DMS53 (cell line): ENCODE measurements around the gene ACAP3.
A peak's percentile ranks its signal among the peaks of the same experiment; 100 is the strongest.

ENCODE experiments used
- DNase-seq: peaks from one replicate; lab custom pipeline; 2025; lab: John Stamatoyannopoulos, UW

The ACAP3 gene

DNA sequence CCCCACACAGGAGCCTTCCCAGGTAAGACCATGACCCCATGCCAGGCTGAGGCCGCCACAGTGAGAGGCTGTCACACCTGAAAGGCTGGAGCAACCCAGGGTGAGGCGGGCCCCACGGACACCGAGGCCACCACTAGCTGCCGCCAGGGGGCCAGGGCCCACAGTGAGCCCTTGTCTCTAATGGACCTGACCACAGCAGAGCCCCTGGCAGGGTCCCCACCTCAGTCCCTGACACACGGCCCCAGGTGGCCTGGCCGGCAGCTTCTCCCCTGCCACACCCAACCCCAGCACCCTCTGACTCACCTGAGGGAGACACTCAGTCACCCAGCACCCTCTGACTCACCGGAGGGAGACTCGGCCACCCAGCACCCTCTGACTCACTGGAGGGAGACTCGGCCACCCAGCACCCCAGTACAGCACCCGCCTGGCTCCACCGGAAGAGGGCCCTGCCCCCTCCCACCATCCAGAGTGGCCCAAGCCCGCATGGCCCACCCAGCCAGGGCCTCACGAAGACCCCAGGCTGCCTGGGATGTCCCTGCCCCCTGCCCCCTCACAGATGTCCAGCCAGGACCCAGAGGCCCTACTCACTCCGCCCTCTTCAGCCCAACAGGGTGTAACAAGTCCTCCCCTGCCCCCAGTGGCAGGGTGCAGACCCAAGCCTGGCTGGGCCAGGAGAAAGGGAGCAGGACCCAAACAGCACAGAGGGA, 37.1 kb upstream of the ACAP3 start:
- peak; percentile 54 for DNase-seq

DNA sequence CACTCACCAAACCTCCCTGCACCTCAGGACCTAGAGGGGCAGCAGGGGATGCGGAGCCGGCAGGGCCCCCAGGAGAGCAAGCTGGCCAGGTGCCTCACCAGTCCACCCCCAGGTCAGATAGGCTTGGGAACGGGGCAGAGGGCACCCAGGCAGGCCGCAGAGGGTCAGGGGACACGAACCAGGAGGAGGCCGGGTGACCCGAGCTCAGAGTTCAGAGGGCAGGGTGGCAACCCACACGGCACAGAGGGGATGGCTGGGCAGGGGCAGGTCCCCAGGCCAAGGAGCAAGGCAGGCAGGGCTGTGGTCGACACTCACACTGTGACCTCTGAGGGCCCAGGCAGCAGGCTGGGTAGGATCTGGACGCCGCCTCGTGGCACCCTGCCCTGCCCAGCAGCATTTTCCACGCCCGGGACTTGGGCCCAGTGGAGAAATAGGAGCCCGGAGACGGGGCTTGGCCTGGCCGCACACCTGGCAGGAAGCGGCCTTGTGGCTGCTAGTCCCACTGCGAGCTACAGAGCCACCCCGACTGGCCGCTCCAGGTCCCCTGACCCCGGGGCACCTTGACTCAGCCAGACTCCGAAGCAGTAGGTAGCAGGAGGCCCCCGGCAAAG, 36.2 kb upstream of the ACAP3 start:
- no peak for DNase-seq

DNA sequence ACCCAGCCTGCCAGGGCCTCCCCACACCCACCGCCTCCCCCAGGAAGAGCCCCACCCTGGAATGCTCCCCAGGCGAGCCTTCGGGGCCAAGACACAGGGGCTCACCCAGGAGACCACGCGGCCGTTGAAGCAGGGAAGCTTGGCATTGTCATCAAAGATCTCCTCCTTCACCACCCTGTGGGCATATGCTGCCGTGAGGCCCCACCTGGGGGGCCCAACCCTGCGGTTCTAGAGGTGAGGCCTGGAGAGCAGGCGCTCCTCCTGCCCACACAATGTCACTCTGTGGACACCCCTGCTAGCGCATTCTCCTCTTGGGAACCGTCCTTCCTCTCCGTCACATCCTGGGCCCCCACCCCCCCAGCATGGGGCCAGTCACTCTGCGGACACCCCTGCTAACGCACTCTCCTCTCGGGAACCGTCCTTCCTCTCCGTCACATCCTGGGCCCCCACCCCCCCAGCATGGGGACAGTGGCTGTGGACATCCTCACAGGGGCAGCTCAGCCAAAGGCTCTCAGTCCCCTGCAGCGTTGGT, 34.9 kb upstream of the ACAP3 start:
- DNase-seq: no peak

DNA sequence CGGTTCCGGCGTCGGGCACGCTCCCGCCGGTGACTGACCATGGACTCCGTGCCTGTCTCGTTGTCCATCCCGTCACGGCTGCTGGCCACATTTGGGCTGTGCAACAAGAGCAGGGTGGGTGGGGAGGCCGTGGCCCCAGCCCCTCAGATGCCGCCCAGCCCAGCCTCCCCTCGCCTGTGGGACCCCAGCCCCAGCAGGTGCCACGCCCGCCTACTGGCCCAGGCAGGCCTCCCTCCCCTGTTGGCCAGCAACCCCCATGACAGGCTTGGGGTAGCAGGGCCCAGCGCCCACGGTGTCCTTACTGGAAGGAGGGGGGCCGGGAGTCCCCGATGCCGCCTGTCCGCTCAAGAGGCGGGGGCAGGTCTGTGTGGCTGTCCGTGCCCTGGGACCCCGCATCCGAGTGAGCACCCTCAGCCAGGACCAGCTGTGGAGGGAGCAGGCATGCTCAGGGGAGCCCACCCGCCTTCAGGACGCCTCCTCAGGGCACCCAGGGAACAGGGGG, 34.4 kb upstream of the ACAP3 start:
- DNase-seq: no peak

DNA sequence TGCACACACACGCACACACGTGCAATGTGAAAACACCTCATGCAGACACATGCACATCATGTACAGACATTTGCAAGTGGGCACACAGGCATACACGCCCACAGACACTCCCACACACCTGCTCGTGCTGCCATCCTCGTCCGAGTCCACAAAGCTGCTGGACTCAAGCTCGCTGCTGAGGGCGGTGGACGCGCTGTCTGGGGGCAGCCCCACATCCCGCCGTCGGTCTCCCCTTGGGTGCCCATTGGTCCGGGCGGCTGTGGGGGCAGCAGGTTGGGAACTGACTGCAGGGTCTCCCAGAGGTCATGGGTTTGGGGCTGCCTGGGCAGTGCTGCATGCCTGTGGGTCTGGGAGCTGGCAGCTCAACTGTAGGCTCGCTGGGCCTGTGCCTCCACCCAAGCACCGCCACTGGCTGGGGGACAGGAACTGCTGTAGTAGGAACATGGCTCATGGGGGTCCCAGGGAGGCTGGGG, 33.9 kb upstream of the ACAP3 start:
- no peak for DNase-seq

DNA sequence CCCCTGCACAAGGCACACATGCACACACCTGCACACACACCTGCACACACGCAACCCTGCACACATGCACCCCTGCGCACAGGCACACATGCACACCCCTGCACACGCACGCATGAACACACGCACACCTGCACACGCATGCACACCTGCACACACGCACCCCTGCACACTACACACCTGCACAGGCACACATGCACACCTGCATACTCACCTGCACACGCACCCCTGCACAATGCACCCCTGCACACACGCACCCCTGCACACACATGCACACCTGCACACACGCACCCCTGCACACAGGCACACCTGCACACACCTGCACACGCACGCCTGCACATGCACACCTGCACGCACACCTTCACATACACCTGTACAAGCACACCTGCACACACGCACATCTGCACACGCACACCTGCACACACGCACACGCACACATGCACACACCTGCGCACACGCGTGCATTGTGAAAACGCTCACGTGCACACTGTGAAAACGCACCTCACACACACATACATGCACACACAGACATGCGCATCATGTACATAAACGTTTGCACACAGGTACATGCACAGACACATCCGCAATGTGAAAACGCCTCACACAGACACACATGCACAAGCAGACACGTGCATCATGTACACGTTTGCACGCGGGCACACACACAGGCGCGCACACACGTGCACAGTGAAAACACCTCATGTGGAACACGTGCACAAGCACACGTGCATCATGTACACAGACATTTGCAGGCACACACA, 33.2 kb upstream of the ACAP3 start:
- DNase-seq: no peak

DNA sequence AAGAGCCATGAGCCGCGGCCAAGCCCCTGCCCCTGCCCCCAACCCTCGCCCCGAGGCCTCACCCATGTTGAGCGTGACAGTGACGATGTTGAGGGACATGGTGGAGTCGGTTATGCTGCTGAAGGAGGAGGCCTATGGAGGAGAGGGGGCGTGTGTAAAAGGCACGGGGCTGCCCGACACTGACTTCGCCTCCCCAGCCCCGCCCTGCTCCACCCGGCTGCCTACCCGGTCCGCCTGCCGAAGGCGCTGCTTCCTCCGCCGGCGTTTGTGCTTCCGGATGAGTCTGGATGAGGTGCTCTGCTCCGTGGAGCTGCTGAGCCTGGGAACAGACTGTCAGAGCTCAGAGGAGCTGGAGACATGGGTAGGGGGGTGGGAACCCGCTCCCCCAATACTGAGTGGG, 32.5 kb upstream of the ACAP3 start:
- no peak for DNase-seq

DNA sequence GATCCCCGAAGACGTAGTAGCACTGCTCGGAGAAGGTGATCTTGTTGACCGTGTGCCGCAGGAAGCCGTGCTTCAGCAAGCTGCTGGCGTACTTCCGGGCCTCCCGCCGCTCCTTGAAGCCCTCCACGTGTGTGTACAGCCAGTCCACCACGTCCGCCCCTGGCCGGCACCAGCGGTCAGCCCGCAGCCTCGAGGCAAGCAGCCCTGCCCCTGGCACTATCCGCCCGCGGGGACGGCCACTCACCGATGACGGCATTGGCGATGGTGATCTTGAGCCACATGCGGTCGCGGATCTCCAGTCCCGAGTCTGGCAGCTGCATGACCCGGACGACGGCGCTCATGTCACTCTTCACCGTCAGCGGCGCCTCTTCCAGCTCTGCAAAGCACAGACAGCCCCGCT, 30.5 kb upstream of the ACAP3 start:
- DNase-seq: no peak

DNA sequence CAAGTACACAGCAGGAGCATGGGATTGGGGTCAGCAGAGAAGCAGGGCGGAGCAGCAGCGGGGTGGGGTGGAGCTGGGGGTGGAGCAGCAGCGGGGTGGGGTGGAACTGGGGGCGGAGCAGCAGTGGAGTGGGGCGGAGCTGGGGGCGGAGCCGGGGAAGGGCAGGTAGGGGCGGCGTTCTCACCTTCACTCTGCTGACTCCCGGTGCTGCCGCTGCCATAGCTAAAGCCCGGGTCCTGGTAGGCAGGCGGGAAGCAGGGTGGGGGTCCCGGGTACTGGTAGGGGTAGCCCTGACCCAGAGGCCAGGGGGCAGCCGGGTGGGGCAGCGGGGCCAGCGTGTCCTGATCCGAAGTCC, 30.0 kb upstream of the ACAP3 start:
- peak; percentile 41 for DNase-seq

DNA sequence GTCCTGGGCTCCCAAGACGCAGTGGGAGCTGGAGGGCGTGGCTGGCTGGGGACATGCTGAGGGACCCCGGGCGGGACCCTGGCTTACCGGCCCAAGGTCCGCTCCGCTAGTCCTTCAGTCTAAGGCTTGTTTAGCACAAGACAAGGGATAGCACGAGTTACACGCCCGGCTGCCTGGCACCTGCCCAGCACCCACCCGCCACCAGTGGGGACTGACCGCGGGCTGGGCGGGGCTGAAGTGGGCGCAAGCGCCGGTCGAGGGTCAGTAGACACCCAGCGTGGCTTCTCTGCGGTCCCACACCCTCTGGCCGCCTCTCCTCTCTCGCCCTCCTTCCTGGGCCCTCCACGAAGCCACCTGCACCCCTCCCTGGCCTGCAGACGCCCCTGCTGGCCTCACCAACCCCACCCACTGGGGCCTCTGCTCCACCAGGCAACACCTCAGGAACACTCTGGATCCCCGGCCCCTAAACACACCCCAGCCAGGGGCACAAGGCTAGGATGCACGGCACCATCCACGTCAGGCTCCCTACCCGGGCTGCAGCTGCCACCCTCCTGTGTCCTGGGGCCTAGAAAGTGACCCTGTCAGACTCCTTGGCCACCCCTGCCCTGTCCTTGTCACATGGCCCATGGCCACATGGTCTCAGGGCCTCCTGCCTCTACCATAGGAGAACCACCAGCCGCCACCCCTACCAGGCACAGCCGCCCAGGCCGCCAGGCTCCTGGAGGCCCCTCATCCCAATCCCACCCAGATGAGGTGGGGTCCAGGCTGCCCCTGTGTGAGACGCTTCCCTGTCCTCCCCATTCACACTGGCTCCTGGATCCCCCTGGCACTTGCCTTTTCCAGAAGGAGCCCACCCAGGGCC, 29.4 kb upstream of the ACAP3 start:
- DNase-seq: no peak

DNA sequence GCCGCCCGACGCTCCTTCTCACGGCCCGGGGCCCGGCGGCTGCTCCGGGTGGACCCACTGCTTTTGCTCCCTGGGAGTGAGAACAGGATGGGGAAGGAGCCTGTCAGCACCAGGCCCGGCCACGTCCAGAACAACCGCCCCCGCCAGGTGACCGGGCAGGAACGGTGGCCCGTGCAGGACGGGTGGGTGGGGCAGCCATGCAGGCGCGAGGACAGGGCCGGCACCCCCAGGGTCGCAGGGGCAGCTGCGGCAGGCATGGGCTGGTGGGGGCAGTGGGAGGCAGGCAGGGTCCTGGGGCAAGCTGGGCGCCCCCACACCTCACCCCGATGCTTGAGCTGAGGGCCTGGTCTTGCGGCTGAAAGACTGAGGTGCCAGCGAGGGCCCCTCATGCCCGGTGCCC, 28.7 kb upstream of the ACAP3 start:
- DNase-seq: no peak

DNA sequence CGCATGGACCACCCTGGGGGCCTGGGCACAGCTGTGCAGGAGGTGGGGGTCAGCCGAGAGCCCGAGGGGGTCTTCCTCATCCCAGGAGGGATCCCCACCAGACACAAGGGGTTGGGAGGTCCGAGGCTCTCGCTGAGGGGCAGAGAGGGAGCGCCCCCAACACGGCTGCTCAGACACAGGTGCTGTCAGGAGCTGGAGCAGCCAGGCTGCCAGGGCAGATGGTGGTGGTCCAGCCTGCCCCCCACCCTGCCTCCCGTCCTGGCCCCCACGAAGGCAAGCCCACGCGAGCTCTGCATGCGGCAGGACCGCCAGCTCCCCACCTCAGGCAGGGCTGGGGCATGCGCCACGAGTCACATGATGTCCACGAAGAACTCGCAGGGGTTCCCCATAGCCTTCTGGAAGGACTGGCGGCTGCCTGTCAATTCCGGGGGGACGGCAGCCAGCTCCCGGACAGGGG, 28.1 kb upstream of the ACAP3 start:
- no peak for DNase-seq

DNA sequence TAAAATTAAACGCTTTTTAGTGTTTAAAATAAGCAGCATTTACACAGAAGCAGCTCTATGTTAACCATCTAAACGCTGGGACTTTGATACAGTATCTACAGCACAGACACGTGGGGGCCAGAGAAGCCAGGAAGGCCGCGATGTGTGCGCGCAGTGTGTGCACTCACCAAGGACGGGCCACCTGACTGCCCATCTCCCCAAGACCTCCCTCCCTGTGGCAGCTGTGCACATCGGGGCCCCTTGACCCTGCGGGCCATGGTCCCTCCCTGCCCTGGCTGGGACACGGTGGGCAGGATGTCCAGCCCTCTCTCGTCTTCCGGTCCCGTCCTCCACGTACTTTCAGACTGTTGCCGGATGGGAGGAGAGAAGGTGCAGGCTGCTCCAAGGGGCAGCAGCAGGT, 27.6 kb upstream of the ACAP3 start:
- no peak for DNase-seq

DNA sequence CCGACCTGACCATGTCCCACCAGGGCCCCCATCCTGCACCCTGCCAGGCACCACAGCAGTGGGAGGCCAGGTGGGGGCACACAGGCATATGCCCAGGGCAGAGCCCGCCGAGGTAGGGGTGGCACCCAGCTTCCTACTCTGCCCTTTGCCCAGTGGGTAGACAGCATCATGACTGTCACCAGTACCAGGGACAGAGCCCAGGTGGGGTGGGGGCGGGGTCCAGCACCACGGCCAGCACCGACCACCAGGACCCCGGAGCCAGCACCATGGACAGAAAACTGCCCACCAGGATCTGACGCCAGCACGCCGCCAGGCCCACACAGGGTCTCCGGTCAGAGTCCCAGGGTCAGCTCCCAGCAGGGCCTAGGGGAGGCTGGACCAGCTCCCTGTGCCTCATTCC, 27.1 kb upstream of the ACAP3 start:
- no peak for DNase-seq

DNA sequence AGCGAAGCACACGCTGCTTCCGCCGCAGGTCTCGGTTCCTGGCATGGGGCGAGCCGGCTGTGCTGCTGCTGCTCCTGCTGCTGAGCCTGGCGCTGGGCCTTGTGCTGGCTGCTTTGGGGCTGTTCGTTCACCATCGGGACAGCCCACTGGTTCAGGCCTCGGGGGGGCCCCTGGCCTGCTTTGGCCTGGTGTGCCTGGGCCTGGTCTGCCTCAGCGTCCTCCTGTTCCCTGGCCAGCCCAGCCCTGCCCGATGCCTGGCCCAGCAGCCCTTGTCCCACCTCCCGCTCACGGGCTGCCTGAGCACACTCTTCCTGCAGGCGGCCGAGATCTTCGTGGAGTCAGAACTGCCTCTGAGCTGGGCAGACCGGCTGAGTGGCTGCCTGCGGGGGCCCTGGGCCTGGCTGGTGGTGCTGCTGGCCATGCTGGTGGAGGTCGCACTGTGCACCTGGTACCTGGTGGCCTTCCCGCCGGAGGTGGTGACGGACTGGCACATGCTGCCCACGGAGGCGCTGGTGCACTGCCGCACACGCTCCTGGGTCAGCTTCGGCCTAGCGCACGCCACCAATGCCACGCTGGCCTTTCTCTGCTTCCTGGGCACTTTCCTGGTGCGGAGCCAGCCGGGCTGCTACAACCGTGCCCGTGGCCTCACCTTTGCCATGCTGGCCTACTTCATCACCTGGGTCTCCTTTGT, 26.0 kb upstream of the ACAP3 start:
- DNase-seq: peak; percentile 33

DNA sequence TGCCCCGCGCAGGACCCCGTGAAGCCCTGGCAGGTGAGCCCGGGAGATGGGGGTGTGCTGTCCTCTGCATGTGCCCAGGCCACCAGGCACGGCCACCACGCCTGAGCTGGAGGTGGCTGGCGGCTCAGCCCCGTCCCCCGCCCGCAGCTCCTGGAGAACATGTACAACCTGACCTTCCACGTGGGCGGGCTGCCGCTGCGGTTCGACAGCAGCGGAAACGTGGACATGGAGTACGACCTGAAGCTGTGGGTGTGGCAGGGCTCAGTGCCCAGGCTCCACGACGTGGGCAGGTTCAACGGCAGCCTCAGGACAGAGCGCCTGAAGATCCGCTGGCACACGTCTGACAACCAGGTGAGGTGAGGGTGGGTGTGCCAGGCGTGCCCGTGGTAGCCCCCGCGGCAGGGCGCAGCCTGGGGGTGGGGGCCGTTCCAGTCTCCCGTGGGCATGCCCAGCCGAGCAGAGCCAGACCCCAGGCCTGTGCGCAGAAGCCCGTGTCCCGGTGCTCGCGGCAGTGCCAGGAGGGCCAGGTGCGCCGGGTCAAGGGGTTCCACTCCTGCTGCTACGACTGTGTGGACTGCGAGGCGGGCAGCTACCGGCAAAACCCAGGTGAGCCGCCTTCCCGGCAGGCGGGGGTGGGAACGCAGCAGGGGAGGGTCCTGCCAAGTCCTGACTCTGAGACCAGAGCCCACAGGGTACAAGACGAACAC, 25.2 kb upstream of the ACAP3 start:
- DNase-seq: peak; percentile 79

DNA sequence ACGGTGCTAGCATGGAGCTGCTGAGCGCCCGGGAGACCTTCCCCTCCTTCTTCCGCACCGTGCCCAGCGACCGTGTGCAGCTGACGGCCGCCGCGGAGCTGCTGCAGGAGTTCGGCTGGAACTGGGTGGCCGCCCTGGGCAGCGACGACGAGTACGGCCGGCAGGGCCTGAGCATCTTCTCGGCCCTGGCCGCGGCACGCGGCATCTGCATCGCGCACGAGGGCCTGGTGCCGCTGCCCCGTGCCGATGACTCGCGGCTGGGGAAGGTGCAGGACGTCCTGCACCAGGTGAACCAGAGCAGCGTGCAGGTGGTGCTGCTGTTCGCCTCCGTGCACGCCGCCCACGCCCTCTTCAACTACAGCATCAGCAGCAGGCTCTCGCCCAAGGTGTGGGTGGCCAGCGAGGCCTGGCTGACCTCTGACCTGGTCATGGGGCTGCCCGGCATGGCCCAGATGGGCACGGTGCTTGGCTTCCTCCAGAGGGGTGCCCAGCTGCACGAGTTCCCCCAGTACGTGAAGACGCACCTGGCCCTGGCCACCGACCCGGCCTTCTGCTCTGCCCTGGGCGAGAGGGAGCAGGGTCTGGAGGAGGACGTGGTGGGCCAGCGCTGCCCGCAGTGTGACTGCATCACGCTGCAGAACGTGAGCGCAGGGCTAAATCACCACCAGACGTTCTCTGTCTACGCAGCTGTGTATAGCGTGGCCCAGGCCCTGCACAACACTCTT, 24.5 kb upstream of the ACAP3 start:
- peak; percentile 88 for DNase-seq

DNA sequence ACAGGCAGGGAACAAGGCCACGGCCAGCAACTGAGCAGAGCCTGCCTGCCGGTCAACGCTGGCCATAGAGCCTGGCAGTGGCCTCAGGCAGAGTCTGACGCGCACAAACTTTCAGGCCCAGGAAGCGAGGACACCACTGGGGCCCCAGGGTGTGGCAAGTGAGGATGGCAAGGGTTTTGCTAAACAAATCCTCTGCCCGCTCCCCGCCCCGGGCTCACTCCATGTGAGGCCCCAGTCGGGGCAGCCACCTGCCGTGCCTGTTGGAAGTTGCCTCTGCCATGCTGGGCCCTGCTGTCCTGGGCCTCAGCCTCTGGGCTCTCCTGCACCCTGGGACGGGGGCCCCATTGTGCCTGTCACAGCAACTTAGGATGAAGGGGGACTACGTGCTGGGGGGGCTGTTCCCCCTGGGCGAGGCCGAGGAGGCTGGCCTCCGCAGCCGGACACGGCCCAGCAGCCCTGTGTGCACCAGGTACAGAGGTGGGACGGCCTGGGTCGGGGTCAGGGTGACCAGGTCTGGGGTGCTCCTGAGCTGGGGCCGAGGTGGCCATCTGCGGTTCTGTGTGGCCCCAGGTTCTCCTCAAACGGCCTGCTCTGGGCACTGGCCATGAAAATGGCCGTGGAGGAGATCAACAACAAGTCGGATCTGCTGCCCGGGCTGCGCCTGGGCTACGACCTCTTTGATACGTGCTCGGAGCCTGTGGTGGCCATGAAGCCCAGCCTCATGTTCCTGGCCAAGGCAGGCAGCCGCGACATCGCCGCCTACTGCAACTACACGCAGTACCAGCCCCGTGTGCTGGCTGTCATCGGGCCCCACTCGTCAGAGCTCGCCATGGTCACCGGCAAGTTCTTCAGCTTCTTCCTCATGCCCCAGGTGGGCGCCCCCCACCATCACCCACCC, 23.6 kb upstream of the ACAP3 start, which contains the start of gene TAS1R3:
Gene TAS1R3 (plus strand): TSS at position 213 of the 898 bp plus-strand sequence. CDS start 66 bp downstream, at position 279.
- peak; percentile 85 for DNase-seq
